ENCODE measurements around the gene GRIPAP1.

Gene GRIPAP1

DNA sequence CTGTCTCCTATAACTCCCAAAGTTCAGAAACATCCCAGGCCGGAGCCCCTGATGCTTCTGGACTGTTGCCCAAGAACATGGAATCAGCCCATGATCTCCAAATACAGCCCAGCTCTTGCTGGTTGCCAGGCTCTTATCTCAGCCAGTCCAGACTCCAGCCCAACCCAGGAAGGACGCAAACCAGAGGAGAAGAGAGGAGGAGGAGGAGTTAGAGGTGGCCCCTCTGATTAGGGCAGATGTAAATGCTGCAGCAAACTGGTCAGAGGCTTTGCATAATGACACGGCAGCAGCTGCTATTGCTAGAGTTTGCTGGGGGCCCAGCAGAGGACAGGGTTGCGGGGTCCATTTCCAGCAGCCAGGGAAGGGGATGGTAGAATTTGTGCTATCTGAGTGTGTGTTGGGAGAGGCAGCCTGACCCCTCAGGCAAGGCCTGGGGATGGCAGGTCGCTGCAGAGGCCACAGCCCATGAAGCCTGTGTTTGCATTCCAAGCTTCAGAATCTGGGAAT, 40.4 kb downstream of the GRIPAP1 start:
- DNase-seq (ENCODE audit: low read depth in 1 of 2, low spot score in 1 of 2), result no peak

DNA sequence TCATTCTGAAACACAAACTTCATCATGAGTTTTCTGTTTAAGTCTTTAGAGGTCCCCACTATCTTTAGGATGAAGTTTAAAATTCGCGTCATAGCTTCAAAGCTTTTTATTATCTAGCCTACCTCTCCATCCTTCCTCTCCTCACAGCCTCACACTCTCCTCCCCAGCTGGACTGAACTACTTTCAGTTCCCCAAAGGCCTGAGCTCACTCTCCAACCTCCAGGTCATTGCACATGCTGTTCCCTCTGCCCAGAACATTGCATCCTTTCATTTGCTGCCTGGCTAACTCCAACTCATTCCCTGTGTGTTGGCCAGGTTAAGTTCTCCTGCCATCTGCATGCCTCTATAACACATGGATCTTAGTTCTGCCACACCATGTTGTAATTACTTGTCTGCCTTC, 41.8 kb downstream of the GRIPAP1 start:
- no peak for DNase-seq (ENCODE audit: low read depth in 1 of 2, low spot score in 1 of 2)

DNA sequence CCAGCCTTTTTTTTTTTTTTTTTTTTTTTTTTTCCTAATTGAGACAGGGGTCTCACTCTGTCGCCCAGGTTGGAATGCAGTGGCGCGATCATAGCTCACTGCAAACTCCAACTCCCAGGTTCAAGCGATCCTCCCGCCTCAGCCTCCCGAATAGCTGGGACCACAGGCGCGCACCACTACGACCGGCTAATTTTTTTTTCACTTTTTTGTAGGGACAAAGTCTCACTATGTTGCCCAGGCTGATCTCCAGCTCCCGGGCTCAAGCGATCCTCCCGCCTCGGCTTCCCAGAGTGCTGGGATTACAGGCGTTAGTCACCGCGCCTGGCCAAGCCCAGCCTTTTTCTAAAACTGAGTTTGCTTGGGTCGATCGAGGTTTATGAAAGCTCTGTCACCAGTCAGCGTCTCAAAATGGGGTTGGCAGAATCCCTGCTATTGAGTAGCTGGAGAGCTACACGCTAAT, 43.4 kb downstream of the GRIPAP1 start:
- no peak for DNase-seq (ENCODE audit: low read depth in 1 of 2, low spot score in 1 of 2)

DNA sequence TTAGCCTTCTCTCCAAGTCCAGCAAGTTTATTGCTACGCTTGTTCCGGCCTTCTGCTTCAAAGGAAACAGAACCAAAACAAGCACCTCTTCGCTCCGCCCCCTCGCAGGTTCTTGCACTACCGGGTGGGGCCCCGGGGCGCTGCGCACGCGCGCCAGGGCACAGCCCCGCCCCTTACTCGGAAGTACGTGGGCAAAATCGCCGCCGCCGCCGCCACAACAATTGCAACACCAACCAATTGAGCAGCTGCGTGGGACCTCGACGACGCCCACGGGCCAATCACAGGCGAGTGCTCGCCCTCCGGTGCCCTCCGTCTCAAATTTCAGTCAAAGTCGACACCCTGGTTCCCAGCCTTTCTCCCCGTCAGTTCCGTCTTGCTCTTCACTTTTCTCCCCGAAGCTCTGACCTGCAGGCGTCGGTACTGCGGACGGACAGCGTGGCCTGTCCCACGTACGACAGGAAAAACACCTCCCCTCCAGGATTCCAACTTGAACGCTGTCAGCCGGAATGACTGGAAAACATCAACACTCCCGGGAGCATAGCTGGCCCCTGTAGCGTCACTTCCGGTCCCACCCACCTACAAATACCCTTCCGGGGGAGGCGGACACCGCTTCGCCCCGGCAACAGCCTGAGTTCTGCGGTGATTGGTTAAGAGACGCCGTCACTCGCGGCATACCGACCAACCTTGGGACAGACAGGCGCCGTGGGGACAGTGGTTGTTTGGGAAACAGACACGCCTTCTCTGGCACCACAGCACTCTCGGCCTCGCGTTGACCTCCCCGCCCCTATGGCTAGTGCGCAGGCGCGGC, 44.0 kb downstream of the GRIPAP1 start:
- DNase-seq (ENCODE audit: low read depth in 1 of 2, low spot score in 1 of 2), result peak; percentile 84 to 87

DNA sequence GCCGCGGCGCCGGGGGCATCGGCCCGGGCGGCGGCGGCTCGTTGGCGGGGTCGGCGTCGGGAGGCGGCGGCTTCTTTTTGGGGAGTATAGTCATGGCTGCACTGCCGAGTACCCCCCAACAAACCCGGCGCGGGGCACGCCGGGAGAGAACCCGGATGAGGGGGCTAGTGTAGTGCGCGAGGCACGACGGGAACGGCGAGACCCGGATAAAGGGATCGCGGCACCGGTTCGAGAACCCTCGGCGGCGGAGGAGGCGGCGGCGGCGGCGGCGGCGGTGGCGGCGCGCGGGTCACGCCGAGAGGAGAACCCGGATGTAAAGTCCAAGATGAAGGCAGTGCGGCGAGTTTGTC, 44.6 kb downstream of the GRIPAP1 start, which contains the start of gene OTUD5:
Gene OTUD5 (minus strand): TSS at position 131 of the 350 bp plus-strand sequence. CDS start 37 bp downstream, at position 94.
- DNase-seq (ENCODE audit: low read depth in 1 of 2, low spot score in 1 of 2), result peak; percentile 43 to 61

DNA sequence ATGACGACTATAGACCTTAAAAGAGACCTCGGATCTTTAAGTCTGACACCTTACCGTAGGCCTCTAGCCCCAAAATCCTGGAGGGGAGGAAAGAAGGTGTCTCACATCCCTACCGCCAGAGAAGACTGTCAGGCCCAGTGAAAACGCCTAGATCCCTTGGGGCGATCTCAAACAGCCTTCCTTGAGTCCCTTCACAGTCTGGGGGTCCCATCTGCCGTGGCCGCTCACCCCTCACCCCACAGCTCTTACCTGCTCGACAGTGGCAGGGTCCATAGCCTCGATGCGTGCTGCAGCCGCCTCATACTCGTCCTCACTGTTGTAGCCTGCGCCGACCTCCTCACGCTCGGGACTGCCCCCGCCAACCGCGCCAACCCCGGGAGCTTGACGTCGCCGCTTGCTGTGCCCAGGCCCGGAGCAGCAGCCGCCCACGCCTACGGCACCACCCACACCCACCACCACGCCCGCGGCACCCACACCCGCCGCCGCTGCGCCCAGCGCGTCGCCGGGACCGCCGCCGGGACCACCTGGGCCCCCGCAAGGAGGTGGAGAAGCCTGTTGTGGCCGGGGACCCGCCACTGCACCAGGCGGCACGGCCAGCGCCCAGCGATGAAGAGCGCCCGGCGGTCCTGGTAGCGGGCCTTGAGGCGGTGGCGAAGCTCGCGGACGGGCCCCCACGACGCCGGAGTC, 45.2 kb downstream of the GRIPAP1 start:
- peak in 1 of 2 donors; percentile 41 for DNase-seq (ENCODE audit: low read depth in 1 of 2, low spot score in 1 of 2)

DNA sequence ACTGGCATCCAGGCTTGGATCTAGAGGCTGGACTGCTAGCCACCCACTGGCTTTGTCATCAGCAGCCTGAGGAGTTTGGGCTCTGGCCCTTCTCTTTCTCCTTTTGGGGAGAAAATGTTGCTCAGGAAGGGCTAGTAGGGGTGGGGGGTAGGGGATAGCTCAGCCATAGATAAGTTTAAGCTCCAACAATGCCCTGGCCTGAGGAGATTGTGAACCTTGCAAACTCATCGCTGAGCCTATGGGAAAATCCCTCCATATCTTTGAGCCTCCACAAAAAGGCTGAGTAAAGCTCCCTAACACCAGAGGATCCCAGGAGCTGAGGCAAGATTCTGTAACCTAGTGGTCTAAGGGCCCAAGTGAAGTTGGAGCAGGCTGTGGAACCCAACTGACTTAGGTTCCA, 53.5 kb downstream of the GRIPAP1 start:
- DNase-seq (ENCODE audit: low read depth in 1 of 2, low spot score in 1 of 2), result no peak

DNA sequence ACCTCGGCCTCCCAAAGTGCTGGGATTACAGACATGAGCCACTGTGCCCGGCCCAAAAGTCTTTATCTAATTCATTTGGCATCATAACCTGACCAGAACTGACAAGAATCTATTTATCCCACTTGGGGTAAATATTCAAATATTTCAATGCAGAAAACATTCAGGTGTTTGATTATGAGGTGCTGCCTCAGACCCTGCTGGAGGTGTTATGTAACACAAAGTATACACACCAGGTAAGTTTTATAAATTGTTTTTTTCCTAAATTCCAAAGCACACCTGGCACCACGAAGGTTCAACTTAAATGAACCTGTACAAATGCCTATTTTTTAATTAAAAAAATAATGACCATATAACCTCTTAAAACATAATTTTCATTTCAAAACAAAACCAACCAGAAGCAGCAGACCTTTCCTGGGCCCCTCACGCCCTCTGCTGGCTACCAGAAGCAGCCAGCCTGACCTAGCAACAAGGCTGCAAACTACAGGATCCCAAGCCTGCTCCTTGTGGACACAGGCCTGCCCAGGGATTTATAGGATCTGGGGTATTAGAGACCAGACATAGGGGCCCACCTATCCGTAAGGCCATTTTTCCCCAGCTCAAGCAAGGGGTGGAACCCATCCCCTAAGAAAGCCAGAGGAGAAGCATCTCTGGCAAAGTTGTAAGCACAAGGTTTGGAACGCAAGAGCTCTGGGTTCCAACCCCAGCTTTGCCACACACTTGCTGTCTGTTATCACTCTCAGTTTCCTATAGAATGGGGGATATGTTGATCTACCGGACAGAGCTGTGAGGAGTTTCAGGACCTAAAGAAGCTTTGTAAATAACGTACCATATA, 56.3 kb downstream of the GRIPAP1 start:
- DNase-seq (ENCODE audit: low read depth in 1 of 2, low spot score in 1 of 2), result no peak

DNA sequence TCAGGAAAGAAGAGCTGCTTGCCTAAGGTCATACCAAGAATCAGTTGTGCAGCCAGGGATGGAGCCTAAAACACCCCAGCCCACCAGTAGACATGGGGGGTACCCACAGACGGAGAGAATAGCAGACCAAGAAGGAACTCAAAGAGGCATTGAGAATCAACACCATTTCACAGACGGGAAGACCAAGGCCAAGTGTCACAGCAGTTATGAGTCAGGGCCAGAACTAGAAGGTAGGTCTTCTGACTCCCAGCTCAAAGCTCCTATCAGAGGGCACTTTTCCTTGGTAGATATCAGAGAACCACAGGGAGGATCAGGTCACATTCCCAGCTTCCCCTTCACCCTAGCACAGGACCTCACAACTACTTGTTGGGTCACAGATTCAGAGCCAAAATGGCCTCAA, 59.2 kb downstream of the GRIPAP1 start:
- DNase-seq (ENCODE audit: low read depth in 1 of 2, low spot score in 1 of 2), result no peak

DNA sequence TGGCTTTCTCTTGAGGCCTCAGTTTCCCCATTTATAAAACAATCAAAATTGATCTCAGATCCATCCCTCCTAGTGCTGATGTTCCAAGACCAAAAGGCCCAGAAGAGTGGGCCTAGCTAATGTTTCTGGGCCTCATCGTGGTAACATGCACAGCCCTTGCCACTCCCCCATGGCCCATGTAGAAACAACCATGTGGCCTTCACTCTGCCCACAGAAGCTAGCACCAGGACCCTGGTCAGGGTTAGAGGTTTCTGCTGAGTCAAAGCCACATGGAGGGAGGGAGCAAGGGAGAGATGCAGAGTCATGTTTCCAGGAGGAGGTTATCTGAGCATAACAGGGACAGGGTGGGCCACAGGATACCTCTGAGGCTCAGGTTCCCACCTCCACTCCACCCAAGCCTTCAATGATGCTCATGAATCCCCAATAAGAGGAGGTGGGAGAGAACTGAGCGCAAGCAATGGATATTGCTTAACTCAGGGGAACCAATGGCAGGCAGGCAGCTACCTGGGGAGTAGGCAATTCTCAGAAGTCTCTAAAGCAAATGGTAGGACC, 61.6 kb downstream of the GRIPAP1 start:
- DNase-seq (ENCODE audit: low read depth in 1 of 2, low spot score in 1 of 2), result no peak

DNA sequence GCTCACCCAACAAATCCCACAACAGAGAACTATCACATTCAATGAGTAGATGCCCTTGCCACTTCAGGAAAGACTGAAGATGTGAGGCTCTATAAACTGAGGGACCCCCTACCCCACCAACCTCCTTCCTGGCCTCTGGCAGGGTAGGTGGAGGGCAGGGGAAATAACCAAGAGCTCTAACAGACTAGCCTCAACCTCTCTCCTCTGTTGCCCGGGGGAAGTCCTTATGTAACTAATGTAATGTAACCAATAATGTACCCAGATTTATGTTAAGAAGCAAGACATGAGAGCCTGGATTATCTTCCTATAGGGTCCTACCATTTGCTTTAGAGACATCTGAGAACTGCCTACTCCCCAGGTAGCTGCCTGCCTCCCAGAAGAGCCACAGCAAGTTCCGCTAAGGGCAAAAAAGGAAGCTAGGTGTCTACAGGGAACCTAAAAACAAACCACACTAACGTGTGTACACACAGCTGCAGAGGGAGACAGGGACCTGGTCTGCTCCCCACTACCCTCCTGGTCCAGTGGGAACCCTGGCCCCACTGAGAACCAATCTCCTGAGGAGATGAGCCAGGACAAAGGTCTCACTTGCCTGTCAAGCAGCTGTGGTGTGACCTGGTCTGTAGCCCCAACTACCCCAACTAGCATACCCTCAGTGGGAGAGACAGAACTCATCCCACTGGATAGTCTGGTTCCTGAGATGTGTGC, 62.4 kb downstream of the GRIPAP1 start:
- DNase-seq (ENCODE audit: low read depth in 1 of 2, low spot score in 1 of 2), result no peak

DNA sequence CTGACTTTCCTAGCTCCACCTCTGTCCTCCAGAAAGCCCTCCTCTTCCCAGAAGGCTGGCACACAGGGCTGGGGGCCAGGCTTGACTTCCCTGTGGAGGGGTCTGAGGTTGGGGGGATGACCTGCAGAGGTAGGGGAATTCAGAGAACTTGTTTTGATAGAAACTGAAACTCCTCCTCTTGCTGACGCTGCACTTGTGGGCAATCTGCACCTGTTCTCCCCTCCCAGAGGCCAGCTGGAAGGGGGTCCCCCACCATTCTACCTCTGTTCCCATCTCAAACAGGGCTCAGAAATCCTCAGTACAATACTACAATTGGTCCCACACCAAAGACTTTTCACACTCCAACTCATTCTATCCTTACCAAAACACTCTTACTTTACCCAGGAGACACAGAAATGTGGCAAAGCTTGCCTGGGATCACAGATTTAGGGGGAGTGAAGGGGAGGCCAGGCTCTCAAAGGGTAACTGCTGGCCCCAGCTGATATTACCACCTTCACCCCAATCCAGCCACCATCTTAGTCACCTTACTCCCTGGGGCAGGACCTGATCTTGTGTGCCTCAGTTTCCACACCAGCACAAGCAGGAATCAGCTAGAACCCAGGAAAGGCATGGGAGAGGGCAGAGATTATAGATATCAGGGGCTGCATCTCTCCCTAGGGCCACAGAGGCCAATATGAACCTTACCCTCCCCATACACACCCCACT, 63.2 kb downstream of the GRIPAP1 start:
- DNase-seq (ENCODE audit: low read depth in 1 of 2, low spot score in 1 of 2), result peak; percentile 41 to 42

DNA sequence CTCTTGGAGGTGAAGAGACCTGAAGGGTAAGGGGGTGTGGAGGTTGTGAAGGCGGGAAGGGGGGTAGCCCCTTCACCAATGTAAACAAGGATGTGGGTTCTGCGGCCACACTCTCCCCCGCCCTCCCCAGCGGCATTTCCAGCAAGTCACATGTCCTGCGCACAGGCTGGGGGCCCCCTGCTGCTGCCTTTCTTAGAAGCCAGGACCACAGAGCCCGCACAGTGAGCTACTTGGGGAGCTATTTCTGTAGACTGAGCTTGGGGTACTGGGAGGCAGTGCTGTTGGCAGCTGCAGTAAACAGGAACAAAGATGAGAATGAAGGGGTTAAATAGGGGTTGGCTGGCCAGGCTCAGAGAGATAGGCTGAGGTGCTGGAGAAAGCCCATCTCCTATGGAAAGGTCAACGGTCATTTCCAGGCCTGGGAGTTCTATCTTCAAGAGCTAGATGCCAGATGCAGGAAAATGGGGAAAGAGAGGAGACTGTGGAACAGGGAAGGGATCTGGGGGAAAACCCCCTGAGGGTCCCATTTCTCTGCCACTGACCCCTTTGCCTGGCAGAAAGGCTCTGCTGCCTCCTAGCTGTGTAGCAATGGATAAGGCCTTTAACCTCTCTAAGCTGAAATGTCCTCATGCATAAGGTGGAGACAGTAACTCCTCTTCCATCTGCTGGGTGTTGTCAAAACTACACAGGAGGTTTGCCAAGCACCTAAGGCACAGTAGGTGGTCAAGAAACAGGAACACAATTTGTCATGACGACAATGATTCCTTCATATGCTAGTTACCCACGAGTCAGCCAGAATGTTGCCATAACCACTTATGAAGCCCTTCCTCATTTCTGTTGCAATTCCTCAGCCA, 64.8 kb downstream of the GRIPAP1 start:
- DNase-seq (ENCODE audit: low read depth in 1 of 2, low spot score in 1 of 2), result peak; percentile 70 to 78

DNA sequence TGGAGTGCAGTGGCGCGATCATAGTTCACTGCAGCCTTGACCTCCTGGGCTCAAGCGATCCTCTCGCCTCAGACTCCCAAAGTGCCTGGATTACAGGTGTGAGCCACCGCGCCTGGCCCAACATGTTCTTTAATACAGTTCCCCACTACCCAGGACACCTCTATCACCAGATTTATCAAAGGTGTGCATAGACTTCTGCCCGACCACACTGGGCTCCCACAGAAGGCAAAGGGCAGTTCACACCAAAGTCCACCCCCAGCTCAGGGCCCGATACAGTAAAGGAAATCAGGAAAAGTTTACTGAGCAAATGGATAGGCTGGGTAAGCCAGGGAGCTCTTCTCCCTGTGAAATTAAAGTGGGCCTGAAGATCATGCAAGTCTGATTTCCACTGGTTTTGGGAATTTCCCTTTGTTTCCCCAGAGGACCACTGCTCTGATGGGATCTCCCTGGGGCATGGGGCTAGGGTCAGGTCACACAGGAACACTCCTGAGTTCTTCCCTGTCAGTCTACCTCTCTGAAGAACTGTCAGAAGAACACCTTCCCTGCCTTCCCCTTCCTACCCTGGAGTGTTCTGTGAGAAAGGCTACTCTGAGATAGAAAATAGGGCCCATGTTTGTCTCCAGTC, 65.5 kb downstream of the GRIPAP1 start:
- no peak for DNase-seq (ENCODE audit: low read depth in 1 of 2, low spot score in 1 of 2)

DNA sequence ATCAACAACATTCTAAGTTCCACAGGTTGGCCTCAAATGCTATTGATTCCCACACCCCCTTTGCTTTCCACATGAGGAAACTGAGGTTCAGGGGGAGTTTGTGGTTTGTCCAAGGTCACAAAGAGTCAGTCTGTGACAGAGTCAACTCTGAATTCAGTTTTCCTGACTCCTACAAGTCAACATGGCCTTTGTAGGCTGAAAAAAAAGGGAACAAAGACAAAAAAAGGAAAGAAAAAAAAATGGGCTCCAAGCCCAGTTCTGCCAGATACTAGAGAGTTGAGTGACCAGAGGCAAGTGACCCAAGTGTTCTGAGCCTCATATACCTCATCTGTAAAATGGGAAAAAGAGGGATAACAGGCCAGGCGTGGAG, 66.8 kb downstream of the GRIPAP1 start:
- no peak for DNase-seq (ENCODE audit: low read depth in 1 of 2, low spot score in 1 of 2)

DNA sequence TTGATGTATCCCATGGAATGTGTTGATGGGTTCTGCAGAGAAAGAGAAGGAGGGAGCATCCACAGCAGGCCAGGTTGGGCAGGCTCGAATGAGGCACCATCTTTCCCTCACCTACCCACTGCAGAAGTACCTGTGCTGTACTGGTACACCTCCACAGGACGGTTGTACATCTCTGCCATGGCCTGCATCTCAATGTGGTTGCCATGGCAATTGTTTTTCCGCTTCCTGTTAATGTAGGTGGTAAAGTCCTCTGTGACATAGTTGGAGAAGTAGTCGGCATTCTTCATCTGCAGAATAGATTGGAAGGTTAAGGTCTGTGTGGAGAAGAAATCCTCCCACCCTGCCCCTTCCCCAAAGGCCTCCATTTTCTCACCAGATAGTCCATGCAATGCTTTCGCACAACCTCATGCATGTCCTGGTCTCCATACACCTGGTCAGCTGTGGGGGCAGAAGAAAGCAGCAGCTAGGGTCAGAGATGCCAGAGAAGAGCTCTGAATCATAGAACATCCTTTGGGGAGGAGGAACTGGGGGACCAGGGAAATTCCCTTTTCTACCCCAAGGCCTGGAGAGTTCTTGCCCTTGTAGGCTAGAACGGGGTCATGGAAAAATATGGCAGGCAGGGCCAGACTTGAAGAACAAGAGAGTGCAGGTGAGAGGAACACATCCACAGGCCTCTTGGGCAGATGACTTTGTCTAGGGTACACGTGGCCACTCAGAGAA, 67.3 kb downstream of the GRIPAP1 start:
- DNase-seq (ENCODE audit: low read depth in 1 of 2, low spot score in 1 of 2), result no peak

DNA sequence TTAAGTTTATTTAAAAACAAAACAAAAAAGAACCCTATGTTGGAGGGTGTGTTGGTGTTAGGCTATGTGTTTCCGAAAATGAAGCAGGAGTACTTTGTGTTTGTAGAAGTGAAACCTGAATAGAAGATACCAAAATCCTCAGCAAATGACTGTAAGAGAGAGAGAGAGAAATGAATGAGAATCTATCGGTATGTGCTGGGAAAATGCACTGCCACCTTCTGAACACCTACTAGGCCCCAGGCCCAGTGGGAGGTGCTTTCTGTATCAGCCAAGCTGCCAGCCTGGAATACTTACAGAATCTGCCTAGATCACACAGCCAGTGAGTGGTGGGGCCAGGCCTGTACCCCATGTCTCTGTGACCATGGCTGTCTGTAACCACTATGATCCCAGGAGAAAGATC, 68.3 kb downstream of the GRIPAP1 start:
- no peak for DNase-seq (ENCODE audit: low read depth in 1 of 2, low spot score in 1 of 2)
